ENCODE results near the gene ZNF414.

Gene ZNF414

GRCh38 chr19:8488365-8488764 lies 25.6 kb downstream of the ZNF414 start:
- no peak for TF ChIP-seq CTCF (IDR thresholded peaks at IDR 0.05; ENCODE audit: low read depth, low read length, missing control alignments)
- H3K4me3 ChIP-seq (ENCODE audit: low read depth, low read length) = no peak overlapping the region
- DNase-seq (ENCODE audit: low read depth) = no peak
- in situ Hi-C loops (cut with HindIII; ENCODE audit: low sequenced_read_pairs) = loop anchor here (10.0 kb wide), 1 partner anchor 114 kb away; no protein-coding TSS in a partner anchor

- TF ChIP-seq CTCF (IDR thresholded peaks at IDR 0.05; ENCODE audit: low read depth, low read length, missing control alignments) = no peak
- in situ Hi-C loops (cut with HindIII; ENCODE audit: low sequenced_read_pairs) = loop anchor here (10.0 kb wide), 1 partner anchor 112 kb away; no protein-coding TSS in a partner anchor
- DNase-seq (ENCODE audit: low read depth) = no peak
Measured at GRCh38 chr19:8487137-8487851, 26.7 kb downstream of the ZNF414 start.

GRCh38 chr19:8486661-8487136 lies 27.3 kb downstream of the ZNF414 start:
- no peak for DNase-seq (ENCODE audit: low read depth)
- in situ Hi-C loops (cut with HindIII; ENCODE audit: low sequenced_read_pairs) = loop anchor here (10.0 kb wide), 1 partner anchor 112 kb away; no protein-coding TSS in a partner anchor
- no peak overlapping the region for H3K4me3 ChIP-seq (ENCODE audit: low read depth, low read length)
- no peak for TF ChIP-seq CTCF (IDR thresholded peaks at IDR 0.05; ENCODE audit: low read depth, low read length, missing control alignments)

More at GRCh38 chr19:8487137-8487851, 26.7 kb downstream of the ZNF414 start:
- H3K4me3 ChIP-seq (ENCODE audit: low read depth, low read length) = no peak overlapping the region

- H3K4me3 ChIP-seq (ENCODE audit: low read depth, low read length) = no peak overlapping the region
- no peak for DNase-seq (ENCODE audit: low read depth)
- in situ Hi-C loops (cut with HindIII; ENCODE audit: low sequenced_read_pairs) = loop anchor here (10.0 kb wide), 1 partner anchor 111 kb away; no protein-coding TSS in a partner anchor
- no peak for TF ChIP-seq CTCF (IDR thresholded peaks at IDR 0.05; ENCODE audit: low read depth, low read length, missing control alignments)
Measured at GRCh38 chr19:8485561-8486371, 28.2 kb downstream of the ZNF414 start.

- TF ChIP-seq CTCF (IDR thresholded peaks at IDR 0.05; ENCODE audit: low read depth, low read length, missing control alignments) = no peak
- in situ Hi-C loops (cut with HindIII; ENCODE audit: low sequenced_read_pairs) = loop anchor here (10.0 kb wide), 1 partner anchor 110 kb away; no protein-coding TSS in a partner anchor
Measured at GRCh38 chr19:8484331-8484894, 29.6 kb downstream of the ZNF414 start.

GRCh38 chr19:8483165-8483564 lies 30.8 kb downstream of the ZNF414 start:
- DNase-seq (ENCODE audit: low read depth) = no peak
- no peak for TF ChIP-seq CTCF (IDR thresholded peaks at IDR 0.05; ENCODE audit: low read depth, low read length, missing control alignments)
- H3K4me3 ChIP-seq (ENCODE audit: low read depth, low read length) = no peak overlapping the region
- in situ Hi-C loops (cut with HindIII; ENCODE audit: low sequenced_read_pairs) = loop anchor here (10.0 kb wide), 1 partner anchor 108 kb away; no protein-coding TSS in a partner anchor

More at GRCh38 chr19:8484331-8484894, 29.6 kb downstream of the ZNF414 start:
- DNase-seq (ENCODE audit: low read depth) = no peak
- H3K4me3 ChIP-seq (ENCODE audit: low read depth, low read length) = no peak overlapping the region

Data from astrocyte of the cerebellum (primary cell).